Astrocyte (in vitro differentiated cells and primary cell): Measurements from ENCODE around the gene OSBPL2. TPM values are rescaled to one million over a fixed set of nuclear protein-coding genes. Genes with fewer than 3 reads are reported as not detected.

Source experiments
- DNase-seq: peaks from one replicate; pipeline ENCODE4 v3.0.0-alpha.2; 2010; ENCODE audit warnings: low read depth
- FAIRE-seq: peaks from 2 replicates; lab custom pipeline; 2011; peaks lifted over from hg19 to GRCh38; lab: Jason Lieb, UNC
- H2AFZ ChIP-seq: 2 replicates; pipeline ENCODE4 v1.6.0; 2012; ENCODE audit warnings: low read depth, low read length, inconsistent platforms
- H3K27ac ChIP-seq: 2 replicates; pipeline ENCODE4 v1.5.1; 2011; ENCODE audit warnings: low read depth, low read length, inconsistent platforms
- H3K27me3 ChIP-seq: 2 replicates; pipeline ENCODE4 v1.6.0; 2011; ENCODE audit warnings: low read length, inconsistent platforms; ENCODE audit not compliant: insufficient read depth
- H3K36me3 ChIP-seq: 2 replicates; pipeline ENCODE4 v1.5.1; 2011; ENCODE audit warnings: low read length, inconsistent platforms; ENCODE audit not compliant: insufficient read depth
- H3K4me1 ChIP-seq: 2 replicates; pipeline ENCODE4 v1.5.1; 2011; ENCODE audit warnings: low read length, inconsistent platforms; ENCODE audit not compliant: insufficient read depth
- H3K4me2 ChIP-seq: 2 replicates; pipeline ENCODE4 v1.6.0; 2012; ENCODE audit warnings: low read length, inconsistent platforms
- H3K4me3 ChIP-seq: 2 replicates; pipeline ENCODE4 v1.5.1; 2011; ENCODE audit warnings: low read depth, mild to moderate bottlenecking, low read length, inconsistent platforms; ENCODE audit not compliant: insufficient read depth
- H3K79me2 ChIP-seq: 2 replicates; pipeline ENCODE4 v1.6.0; 2012; ENCODE audit warnings: mild to moderate bottlenecking, low read length, inconsistent platforms; ENCODE audit not compliant: insufficient read depth
- H3K9ac ChIP-seq: 2 replicates; pipeline ENCODE4 v1.6.0; 2012; ENCODE audit warnings: mild to moderate bottlenecking, low read length, inconsistent platforms
- H3K9me3 ChIP-seq: 2 replicates; pipeline ENCODE4 v1.5.1; 2012; ENCODE audit warnings: low read depth, mild to moderate bottlenecking, low read length, inconsistent platforms; ENCODE audit not compliant: insufficient read depth
- H4K20me1 ChIP-seq: 2 replicates; pipeline ENCODE4 v1.6.0; 2012; ENCODE audit warnings: low read length, inconsistent platforms; ENCODE audit not compliant: insufficient read depth
- H3K27ac Mint-ChIP-seq: one replicate; pipeline ENCODE4 v1.8.0; 2021; ENCODE audit warnings: mild to moderate bottlenecking, mixed read lengths; ENCODE audit not compliant: unreplicated experiment
- H3K27me3 Mint-ChIP-seq: one replicate; pipeline ENCODE4 v1.8.0; 2021; ENCODE audit warnings: low read depth, mixed read lengths; ENCODE audit not compliant: unreplicated experiment
- H3K36me3 Mint-ChIP-seq: one replicate; pipeline ENCODE4 v1.8.0; 2021; ENCODE audit warnings: low read depth, mixed read lengths; ENCODE audit not compliant: unreplicated experiment
- H3K4me1 Mint-ChIP-seq: one replicate; pipeline ENCODE4 v1.8.0; 2021; ENCODE audit warnings: low read depth, mixed read lengths; ENCODE audit not compliant: unreplicated experiment
- H3K4me3 Mint-ChIP-seq: one replicate; pipeline ENCODE4 v1.8.0; 2021; ENCODE audit warnings: mild to moderate bottlenecking, moderate library complexity, mixed read lengths; ENCODE audit not compliant: unreplicated experiment
- H3K9me3 Mint-ChIP-seq: one replicate; pipeline ENCODE4 v1.8.0; 2021; ENCODE audit warnings: mild to moderate bottlenecking, mixed read lengths; ENCODE audit not compliant: unreplicated experiment
- CTCF ChIP-seq: IDR thresholded peaks from 2 replicates; pipeline ENCODE4 v1.5.1; 2011; ENCODE audit warnings: low read depth, mild to moderate bottlenecking, inconsistent platforms, low read length, moderate library complexity; ENCODE audit not compliant: insufficient read depth
- EZH2 ChIP-seq: IDR thresholded peaks from 2 replicates; pipeline ENCODE4 v1.6.1; 2012; ENCODE audit warnings: mild to moderate bottlenecking, low read length, inconsistent platforms; ENCODE audit not compliant: insufficient read depth
- total RNA-seq: library from RNA; stranded (reverse); gene quantifications from 2 replicates; pipeline ENCODE4 v1.2.1, GENCODE V29; 2021

The OSBPL2 gene
- total RNA-seq, 1 donor from 2014 or later: 60.3 TPM

- DNase-seq (no peak), FAIRE-seq (no peak)
- TF ChIP-seq EZH2 (no peak), CTCF (no peak)
- Mint-ChIP-seq H3K27ac (no peak overlapping the region), H3K4me1 (no peaks in the 10 kb centered on the region), H3K27me3 (no peaks in the 10 kb centered on the region), H3K36me3 (peaks cover 9% of the 10 kb centered on the region), H3K4me3 (no peak overlapping the region), H3K9me3 (no peaks in the 10 kb centered on the region)
- Histone ChIP-seq H3K4me1 (no peaks in the 10 kb centered on the region), H3K79me2 (no peaks in the 10 kb centered on the region), H2AFZ (no peak overlapping the region), H3K27ac (no peak overlapping the region), H3K9me3 (no peaks in the 10 kb centered on the region), H3K4me2 (no peak overlapping the region), H3K9ac (no peak overlapping the region), H3K27me3 (no peaks in the 10 kb centered on the region), H3K36me3 (peaks cover 2% of the 10 kb centered on the region), H3K4me3 (no peak overlapping the region), H4K20me1 (peaks cover 2% of the 10 kb centered on the region)
Observed at GRCh38 chr20:62313460-62314338, 75.4 kb downstream of the OSBPL2 start.

GRCh38 chr20:62314339-62314638, 76.0 kb downstream of the OSBPL2 start:
- Histone ChIP-seq H2AFZ (no peak overlapping the region), H3K9ac (no peak overlapping the region), H3K27ac (no peak overlapping the region), H3K4me1 (no peaks in the 10 kb centered on the region), H3K4me3 (no peak overlapping the region), H3K27me3 (no peaks in the 10 kb centered on the region), H3K79me2 (no peaks in the 10 kb centered on the region), H4K20me1 (no peaks in the 10 kb centered on the region), H3K9me3 (no peaks in the 10 kb centered on the region), H3K36me3 (no peaks in the 10 kb centered on the region), H3K4me2 (no peak overlapping the region)
- Mint-ChIP-seq H3K9me3 (no peaks in the 10 kb centered on the region), H3K27me3 (no peaks in the 10 kb centered on the region), H3K4me3 (no peak overlapping the region), H3K36me3 (peaks cover 11% of the 10 kb centered on the region), H3K4me1 (no peaks in the 10 kb centered on the region), H3K27ac (no peak overlapping the region)
- no peak for FAIRE-seq
- no peak for DNase-seq
- TF ChIP-seq EZH2: no peak
- no peak for TF ChIP-seq CTCF

- no peak overlapping the region for H2AFZ ChIP-seq
- no peaks in the 10 kb centered on the region for H3K4me1 ChIP-seq
- DNase-seq: no peak
- H3K4me3 Mint-ChIP-seq: no peak overlapping the region
- H3K36me3 ChIP-seq: no peaks in the 10 kb centered on the region
- no peaks in the 10 kb centered on the region for H3K4me1 Mint-ChIP-seq
- no peaks in the 10 kb centered on the region for H3K27me3 Mint-ChIP-seq
- H3K9me3 ChIP-seq: no peaks in the 10 kb centered on the region
- FAIRE-seq: no peak
- H3K9ac ChIP-seq: no peak overlapping the region
- no peak overlapping the region for H3K27ac ChIP-seq
- no peaks in the 10 kb centered on the region for H3K27me3 ChIP-seq
- peaks cover 13% of the 10 kb centered on the region for H3K36me3 Mint-ChIP-seq
- H3K9me3 Mint-ChIP-seq: no peaks in the 10 kb centered on the region
- TF ChIP-seq EZH2 (no peak), CTCF (no peak)
- no peaks in the 10 kb centered on the region for H4K20me1 ChIP-seq
- no peak overlapping the region for H3K4me2 ChIP-seq
- no peak overlapping the region for H3K4me3 ChIP-seq
- no peaks in the 10 kb centered on the region for H3K79me2 ChIP-seq
- no peak overlapping the region for H3K27ac Mint-ChIP-seq
Observed at GRCh38 chr20:62314711-62315302, 76.5 kb downstream of the OSBPL2 start.
